GM23248 (cell line): ENCODE data around the gene UBR2.

Experiments
- EZH2 ChIP-seq: fragments of 200-600 bp; sonication (generic); IDR thresholded peaks from 2 replicates; pipeline ENCODE4 v1.6.1; 2018; ENCODE audit warnings: antibody characterized with exemption, mild to moderate bottlenecking; ENCODE audit not compliant: insufficient read depth, poor library complexity, severe bottlenecking
- EZH2phosphoT487 ChIP-seq: fragments of 200-600 bp; sonication (generic); IDR thresholded peaks from 2 replicates; pipeline ENCODE4 v1.6.1; 2018; ENCODE audit warnings: antibody characterized with exemption, moderate library complexity, mild to moderate bottlenecking, low read depth; ENCODE audit not compliant: insufficient read depth

DNA sequence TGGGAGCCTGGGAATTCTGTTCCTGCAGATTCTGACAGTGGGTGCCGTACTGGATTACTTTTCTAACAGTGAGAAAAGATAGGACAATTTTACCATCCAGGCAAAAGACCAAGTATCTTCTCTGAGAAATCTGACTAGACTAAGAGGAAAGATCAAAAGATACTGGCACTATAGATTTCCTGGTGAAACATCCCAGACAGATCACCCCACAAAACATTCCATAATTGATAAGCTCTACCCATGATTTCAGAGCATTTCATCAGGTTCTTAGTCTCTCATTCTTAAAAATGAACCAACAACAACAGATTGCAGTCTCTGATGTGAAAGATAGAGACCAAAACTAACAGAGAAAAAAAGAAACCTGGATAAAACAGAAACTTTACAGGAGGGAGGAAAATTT lies 13.6 kb upstream of the UBR2 start:
- no peak for TF ChIP-seq EZH2
- TF ChIP-seq EZH2phosphoT487: no peak
